GM12801 (cell line): ENCODE data around the gene LTF.

Experiments
- TF ChIP-seq, protein P1 (sequence below): IDR thresholded peaks from one replicate; pipeline ENCODE4 v1.5.1; 2011; ENCODE audit warnings: control low read depth; ENCODE audit not compliant: insufficient read length; ENCODE audit errors: extremely low read depth

Gene LTF

DNA sequence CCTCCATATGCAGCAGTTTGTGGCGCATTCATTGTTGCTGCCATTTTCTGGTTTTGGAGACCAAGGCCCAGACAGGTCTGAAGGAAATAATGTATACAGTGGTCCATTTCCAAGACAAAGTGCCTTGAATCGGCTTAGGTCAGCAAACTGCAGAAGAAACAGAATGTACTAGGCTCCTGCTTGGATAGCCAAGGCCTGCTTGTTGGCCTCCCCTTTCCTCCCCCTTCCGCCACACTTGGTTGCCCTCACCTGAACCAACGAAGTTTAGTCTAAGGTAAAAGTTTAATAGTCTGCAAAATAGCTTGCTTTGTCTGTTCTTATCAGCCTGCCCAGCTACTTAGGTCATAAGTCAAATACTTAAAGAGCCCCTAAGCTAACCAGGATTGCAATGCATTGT, 21.1 kb upstream of the LTF start:
- TF ChIP-seq, protein P1, sequence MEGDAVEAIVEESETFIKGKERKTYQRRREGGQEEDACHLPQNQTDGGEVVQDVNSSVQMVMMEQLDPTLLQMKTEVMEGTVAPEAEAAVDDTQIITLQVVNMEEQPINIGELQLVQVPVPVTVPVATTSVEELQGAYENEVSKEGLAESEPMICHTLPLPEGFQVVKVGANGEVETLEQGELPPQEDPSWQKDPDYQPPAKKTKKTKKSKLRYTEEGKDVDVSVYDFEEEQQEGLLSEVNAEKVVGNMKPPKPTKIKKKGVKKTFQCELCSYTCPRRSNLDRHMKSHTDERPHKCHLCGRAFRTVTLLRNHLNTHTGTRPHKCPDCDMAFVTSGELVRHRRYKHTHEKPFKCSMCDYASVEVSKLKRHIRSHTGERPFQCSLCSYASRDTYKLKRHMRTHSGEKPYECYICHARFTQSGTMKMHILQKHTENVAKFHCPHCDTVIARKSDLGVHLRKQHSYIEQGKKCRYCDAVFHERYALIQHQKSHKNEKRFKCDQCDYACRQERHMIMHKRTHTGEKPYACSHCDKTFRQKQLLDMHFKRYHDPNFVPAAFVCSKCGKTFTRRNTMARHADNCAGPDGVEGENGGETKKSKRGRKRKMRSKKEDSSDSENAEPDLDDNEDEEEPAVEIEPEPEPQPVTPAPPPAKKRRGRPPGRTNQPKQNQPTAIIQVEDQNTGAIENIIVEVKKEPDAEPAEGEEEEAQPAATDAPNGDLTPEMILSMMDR, result no peak

DNA sequence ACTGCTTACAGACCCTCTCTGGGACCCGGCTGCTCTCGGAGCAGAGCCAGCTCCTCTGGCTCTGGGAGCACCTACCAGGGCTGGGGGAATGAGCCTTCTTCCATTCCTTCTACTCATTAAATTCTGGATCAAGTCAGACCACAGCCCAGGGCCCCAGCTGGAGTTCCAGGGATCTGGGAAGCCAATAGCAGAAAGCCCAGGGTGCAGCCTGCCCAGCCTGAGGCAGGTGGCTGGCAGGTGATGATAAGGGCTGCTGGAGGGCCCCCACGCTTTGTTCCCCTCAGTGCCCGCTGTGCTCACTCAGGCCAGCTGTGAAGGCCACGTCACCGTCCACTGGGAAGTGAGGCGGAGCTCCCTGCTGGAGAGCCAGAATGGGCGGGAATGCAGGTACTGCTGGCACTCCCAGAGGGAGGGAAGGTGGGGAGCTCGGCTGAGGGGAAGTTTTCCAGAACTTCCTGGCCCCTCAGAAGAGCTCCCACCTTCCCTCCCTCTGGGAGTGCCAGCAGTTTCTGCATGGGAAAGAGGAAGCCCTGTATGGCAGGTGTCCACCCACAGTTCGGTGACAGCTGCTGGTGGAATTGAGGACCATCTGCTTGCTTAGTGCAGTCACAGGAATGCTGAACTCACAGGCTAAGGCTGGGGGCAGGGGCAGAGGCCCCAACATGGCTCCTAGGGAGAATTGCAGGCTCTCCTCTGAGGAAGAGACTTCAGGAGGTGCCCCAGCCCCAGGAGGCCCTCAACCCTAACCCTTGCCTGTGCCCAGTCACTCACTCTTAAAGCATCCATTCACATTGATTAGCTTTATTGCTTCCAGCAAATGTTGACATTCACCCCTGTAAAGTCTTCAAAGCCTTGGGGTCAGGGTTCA, 20.4 kb upstream of the LTF start:
- TF ChIP-seq, protein P1, result no peak

DNA sequence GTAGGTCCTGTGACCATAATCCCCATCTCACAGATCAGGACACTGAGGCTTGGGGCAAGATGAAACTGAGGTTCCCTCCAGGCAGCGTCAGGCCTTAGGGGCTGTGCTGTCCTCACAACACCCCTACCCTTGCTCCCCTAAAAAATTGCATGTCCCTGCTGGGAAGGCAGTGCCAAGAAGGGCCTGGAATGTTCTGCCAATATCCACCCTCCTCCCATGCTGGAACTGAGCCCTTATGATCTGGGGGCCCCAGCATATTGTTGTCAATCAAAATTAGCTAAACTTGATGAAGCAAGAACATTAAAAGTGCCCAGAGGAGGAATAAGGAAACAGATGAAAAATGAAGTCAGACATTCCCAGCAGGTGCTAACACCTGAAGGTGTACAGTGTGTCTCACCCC, 19.7 kb upstream of the LTF start:
- TF ChIP-seq, protein P1, result no peak

DNA sequence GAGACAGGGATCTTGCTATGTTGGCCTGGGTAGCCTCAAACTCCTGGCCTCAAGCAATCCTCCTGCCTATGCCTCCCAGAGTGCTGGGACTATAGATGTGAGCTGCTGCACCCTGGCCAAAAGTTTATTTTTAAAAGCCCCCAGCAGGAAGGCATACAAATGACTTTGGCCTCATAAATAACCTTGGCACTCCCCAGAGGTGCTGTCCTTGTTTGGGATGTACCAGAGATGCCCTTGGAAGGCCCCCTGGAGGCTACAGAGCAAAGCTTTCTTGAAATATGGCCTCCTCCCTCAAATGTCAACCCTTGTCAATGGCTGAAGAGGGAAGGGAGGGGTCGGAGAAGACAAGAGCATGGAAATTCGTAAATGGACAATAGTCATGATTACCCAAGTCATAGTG, 19.1 kb upstream of the LTF start:
- TF ChIP-seq, protein P1, result no peak

DNA sequence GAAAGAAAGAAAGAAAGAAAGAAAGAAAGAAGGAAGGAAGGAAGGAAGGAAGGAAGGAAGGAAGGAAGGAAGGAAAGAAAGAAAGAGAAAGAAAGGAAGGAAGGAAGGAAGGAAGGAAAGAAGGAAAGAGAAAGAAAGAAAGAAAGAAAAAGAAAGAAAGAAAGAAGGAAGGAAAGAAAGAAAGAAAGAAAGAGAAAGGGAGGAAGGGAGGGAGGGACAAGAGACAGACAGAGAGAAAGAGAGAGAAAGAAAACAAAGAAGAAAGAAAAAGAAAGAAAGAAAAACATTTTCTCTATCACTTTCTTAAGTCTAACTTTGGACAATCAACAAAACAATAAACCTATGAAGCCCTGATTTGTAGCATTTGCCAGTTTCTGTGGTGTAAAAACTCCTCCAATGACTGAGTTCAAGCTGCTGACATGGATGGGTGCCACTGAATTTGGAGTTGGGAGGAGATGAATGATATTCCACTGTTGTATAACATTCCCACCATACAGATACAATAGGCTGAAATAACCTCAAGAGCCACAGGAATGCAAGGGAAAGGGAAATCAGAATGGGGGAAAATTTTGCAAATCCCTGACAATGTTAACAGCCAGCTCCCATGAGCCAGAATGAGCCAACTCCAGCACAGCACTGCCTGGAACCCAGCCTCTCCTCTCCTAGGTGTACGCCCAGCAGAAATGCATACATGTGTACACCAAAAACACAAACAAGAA, 18.1 kb upstream of the LTF start:
- TF ChIP-seq, protein P1, result no peak

DNA sequence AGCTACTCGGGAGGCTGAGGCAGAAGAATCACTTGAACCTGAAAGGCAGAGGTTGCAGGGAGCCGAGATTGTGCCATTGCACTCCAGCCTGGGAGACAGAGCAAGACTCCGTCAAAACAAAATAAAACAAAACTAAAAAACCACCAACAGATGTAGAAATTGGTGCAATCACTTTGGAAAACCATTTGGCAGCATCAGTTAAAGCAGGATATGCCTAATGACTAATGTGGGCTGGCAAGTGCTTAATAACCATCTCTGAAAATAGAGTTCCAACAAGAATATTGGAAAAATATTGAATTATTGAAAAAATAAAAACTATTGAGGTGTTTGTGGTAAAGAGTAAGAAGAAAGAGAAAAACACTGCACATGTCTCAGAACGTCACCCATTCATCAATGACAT, 16.9 kb upstream of the LTF start:
- TF ChIP-seq, protein P1, result no peak

DNA sequence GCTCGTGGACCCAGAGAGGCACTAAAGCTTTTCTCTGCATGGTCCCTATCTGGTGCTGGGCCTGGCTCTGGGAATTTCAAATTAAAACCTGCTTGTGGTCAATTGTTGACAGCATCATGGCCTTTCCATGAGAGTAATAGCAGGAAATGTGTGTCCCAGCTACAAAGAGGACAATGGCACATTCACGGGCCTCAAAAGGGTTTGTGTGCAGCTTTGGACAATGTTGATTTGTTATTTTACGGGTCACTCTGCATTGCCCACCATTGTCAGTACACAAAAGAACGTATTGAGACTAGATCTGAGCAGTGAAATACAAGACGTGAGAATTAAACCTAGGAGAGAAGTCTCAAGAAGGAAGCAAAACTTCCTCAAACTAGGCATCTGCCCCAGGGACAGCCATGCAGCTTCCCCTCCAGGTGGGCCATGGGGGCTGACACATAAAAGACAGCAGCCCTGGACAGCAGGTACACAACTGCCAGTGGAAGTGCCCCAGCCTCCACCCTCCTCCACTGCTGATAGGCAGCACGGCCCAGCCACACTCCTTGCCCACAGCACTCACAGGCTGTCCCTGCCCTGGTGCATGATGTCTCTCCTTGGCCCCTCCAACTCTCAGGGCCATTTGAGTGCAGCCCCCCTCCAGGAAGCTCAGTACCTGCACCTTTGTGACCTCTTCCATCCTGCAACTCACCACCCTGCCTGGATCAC, 15.9 kb upstream of the LTF start:
- TF ChIP-seq, protein P1, result no peak
